ENCODE measurements around the gene CITED1. TPM values are rescaled to one million over a fixed set of nuclear protein-coding genes. Genes with fewer than 3 reads are reported as not detected.
"Not testable (repeated sequence)": the region's sequence is repeated elsewhere in the genome, so short reads cannot be mapped to it uniquely, and the experiment has no call there.

CITED1 gene
- polyA plus RNA-seq (ENCODE audit: insufficient read length): 13.1 TPM

- DNase-seq: no peak
Measured at GRCh38 chrX:72305286-72306084, at the start of gene CITED1. Gene CITED1, minus strand, starts transcription at chrX:72305914. Its CDS starts 3,045 bp downstream, at chrX:72302869.

- DNase-seq: no peak
Measured at GRCh38 chrX:72352786-72353185, 47.1 kb upstream of the CITED1 start.

GRCh38 chrX:72351606-72352334 lies 46.1 kb upstream of the CITED1 start:
- peak; percentile 75 for DNase-seq

- DNase-seq: no peak
Measured at GRCh38 chrX:72349190-72349589, 43.5 kb upstream of the CITED1 start.

GRCh38 chrX:72348247-72348979 lies 42.7 kb upstream of the CITED1 start:
- DNase-seq: no peak

- DNase-seq: no peak
Measured at GRCh38 chrX:72347366-72347765, 41.7 kb upstream of the CITED1 start.

GRCh38 chrX:72346302-72346949 lies 40.7 kb upstream of the CITED1 start:
- DNase-seq: no peak

GRCh38 chrX:72340626-72341025 lies 34.9 kb upstream of the CITED1 start:
- no peak for DNase-seq

GRCh38 chrX:72340041-72340440 lies 34.3 kb upstream of the CITED1 start:
- peak; percentile 32 for DNase-seq

- DNase-seq: no peak
Measured at GRCh38 chrX:72330131-72330530, 24.4 kb upstream of the CITED1 start.

- DNase-seq: no peak
Measured at GRCh38 chrX:72326605-72327300, 21.0 kb upstream of the CITED1 start.

GRCh38 chrX:72319651-72320050 lies 13.9 kb upstream of the CITED1 start:
- DNase-seq: not testable (repeated sequence)

GRCh38 chrX:72317139-72317538 lies 11.4 kb upstream of the CITED1 start:
- no peak for DNase-seq

GRCh38 chrX:72316408-72317110 lies 10.8 kb upstream of the CITED1 start:
- DNase-seq: no peak

- no peak for DNase-seq
Measured at GRCh38 chrX:72314881-72315280, 9.2 kb upstream of the CITED1 start.

- peak; percentile 69 for DNase-seq
Measured at GRCh38 chrX:72313707-72314641, 8.3 kb upstream of the CITED1 start.

GRCh38 chrX:72312311-72312940 lies 6.7 kb upstream of the CITED1 start:
- DNase-seq: no peak

GRCh38 chrX:72309297-72310071 lies 3.8 kb upstream of the CITED1 start:
- no peak for DNase-seq
